ENCODE measurements around the gene KAT14. TPM values are rescaled to one million over a fixed set of nuclear protein-coding genes. Genes with fewer than 3 reads are reported as not detected.
A peak's percentile ranks its signal among the peaks of the same experiment; 100 is the strongest.
"Not testable (repeated sequence)": the region's sequence is repeated elsewhere in the genome, so short reads cannot be mapped to it uniquely, and the experiment has no call there.

Gene KAT14
- polyA plus RNA-seq, 2 of the 4 experiments (the other 2 are of a cell fraction): 12.1 to 18.8 TPM

GRCh38 chr20:18197382-18198070 is 59.9 kb downstream of the KAT14 start:
- no peak for DNase-seq (ENCODE audit: low read depth in 1 of 2, low spot score in 1 of 2)
- Histone ChIP-seq H3K27ac (no peak overlapping the region), H3K9me3 (peaks cover 12% of the 10 kb centered on the region), H3K4me2 (no peak overlapping the region), H3K4me3 (no peak overlapping the region), H3K4me1 (no peaks in the 10 kb centered on the region)
- WGBS (ENCODE audit: missing lambda C conversion rate): 84% methylated on average over 12 of the region's 12 CpGs
- FAIRE-seq: no peak
- ChIA-PET CTCF (interaction anchor here (0.6 to 1.4 kb wide), 4 partner anchors 8 to 408 kb away, joined by 3 read pairs; no protein-coding TSS in a partner anchor), POLR2A (no interaction called here)
- no peak for TF ChIP-seq MAX (IDR thresholded peaks at IDR 0.05)
- TF ChIP-seq KDM1A (IDR thresholded peaks at IDR 0.05; ENCODE audit: low read depth): no peak
- TF ChIP-seq EP300 (IDR thresholded peaks at IDR 0.05): no peak
- no peak for TF ChIP-seq POLR2AphosphoS2 (conservative IDR thresholded peaks at IDR 0.05; ENCODE audit: low read length)
- no peak for TF ChIP-seq TP53 (CRISPR knock-in tag; IDR thresholded peaks at IDR 0.05)
- no peak for TF ChIP-seq BHLHE40 (IDR thresholded peaks at IDR 0.05; ENCODE audit: low read depth, low read length)
- no peak for TF ChIP-seq HOXB5 (CRISPR knock-in tag; IDR thresholded peaks at IDR 0.05)
- no peak for TF ChIP-seq NFE2L2 (conservative IDR thresholded peaks at IDR 0.05; ENCODE audit: low read length)
- TF ChIP-seq HOXB13 (CRISPR knock-in tag; IDR thresholded peaks at IDR 0.05; ENCODE audit: low read depth): no peak
- TF ChIP-seq, protein P1, sequence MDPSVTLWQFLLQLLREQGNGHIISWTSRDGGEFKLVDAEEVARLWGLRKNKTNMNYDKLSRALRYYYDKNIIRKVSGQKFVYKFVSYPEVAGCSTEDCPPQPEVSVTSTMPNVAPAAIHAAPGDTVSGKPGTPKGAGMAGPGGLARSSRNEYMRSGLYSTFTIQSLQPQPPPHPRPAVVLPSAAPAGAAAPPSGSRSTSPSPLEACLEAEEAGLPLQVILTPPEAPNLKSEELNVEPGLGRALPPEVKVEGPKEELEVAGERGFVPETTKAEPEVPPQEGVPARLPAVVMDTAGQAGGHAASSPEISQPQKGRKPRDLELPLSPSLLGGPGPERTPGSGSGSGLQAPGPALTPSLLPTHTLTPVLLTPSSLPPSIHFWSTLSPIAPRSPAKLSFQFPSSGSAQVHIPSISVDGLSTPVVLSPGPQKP (IDR thresholded peaks at IDR 0.05; ENCODE audit: low read depth, low read length): no peak
- no peak for TF ChIP-seq RAD21 (conservative IDR thresholded peaks at IDR 0.05 in 1 of 2, IDR thresholded peaks at IDR 0.05 in 1 of 2)
- no peak for TF ChIP-seq EHF (CRISPR knock-in tag; IDR thresholded peaks at IDR 0.05)
- no peak for TF ChIP-seq FOXS1 (CRISPR knock-in tag; IDR thresholded peaks at IDR 0.05)
- ATAC-seq: no peak

GRCh38 chr20:18202966-18203365 is 65.3 kb downstream of the KAT14 start:
- H3K9me3 ChIP-seq: peaks cover 13% of the 10 kb centered on the region
- no peak overlapping the region for H3K4me2 ChIP-seq
- FAIRE-seq: no peak
- no peak overlapping the region for H3K27ac ChIP-seq
- no peak overlapping the region for H3K4me3 ChIP-seq
- H3K4me1 ChIP-seq: no peaks in the 10 kb centered on the region
- ChIA-PET POLR2A (no interaction called here), CTCF (interaction anchor here (1.2 kb wide), 2 partner anchors 49 to 73 kb away, joined by 3 read pairs; no protein-coding TSS in a partner anchor)
- no peak for ATAC-seq
- no peak for DNase-seq (ENCODE audit: low read depth in 1 of 2, low spot score in 1 of 2)
- no peak for TF ChIP-seq MAZ (IDR thresholded peaks at IDR 0.05; ENCODE audit: borderline replicate concordance, low read depth, low read length)

DNA sequence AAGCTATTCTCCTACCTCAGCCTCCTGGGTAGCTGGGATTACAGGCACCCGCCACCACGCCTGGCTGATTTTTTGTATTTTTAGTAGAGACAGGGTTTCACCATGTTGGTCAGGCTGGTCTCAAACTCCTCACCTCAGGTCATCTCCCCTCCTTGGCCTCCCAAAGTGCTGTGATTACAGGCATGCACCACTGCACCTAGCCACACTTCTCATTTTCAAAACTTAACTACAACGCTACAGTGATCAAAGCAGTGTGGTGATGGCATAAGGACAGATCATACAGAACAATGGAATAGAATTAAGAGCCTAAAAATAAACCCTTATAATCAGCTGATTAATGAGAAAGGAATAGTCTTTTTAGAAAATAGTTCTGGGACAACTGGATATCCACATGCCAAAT is 66.0 kb downstream of the KAT14 start:
- peaks cover 13% of the 10 kb centered on the region for H3K9me3 ChIP-seq
- H3K27ac ChIP-seq; H3K4me1 ChIP-seq; H3K4me3 ChIP-seq; ATAC-seq; POLR2A ChIA-PET; H3K4me2 ChIP-seq; DNase-seq (ENCODE audit: low read depth in 1 of 2, low spot score in 1 of 2): not testable (repeated sequence)
- 87% methylated on average over 3 of the region's 3 CpGs for WGBS (ENCODE audit: missing lambda C conversion rate)
- CTCF ChIA-PET: interaction anchor here (1.2 kb wide), 2 partner anchors 50 to 72 kb away, joined by 3 read pairs; no protein-coding TSS in a partner anchor
- peak; percentile 32 for FAIRE-seq

DNA sequence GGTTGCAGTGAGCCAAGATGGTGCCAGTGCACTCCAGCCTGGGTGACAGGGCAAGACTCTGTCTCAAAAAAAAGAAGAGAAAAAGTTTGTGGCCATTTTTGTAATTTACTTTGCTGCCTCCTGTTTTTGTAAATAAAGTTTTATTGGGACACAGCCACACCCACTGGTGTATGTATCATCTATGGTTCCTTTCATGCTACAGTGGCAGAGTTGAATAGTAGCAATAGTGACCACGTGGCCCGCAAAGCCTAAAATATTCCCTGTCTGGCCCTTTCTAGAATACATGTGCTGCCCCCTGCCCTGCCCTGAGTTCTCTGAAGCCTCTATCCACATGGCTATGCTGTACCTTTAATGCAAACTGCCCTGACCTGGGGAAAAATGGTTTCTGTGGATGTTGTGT is 75.3 kb downstream of the KAT14 start:
- FAIRE-seq (no peak), DNase-seq (ENCODE audit: low read depth in 1 of 2, low spot score in 1 of 2) (no peak), ATAC-seq (no peak)
- Histone ChIP-seq H3K4me2 (no peak overlapping the region), H3K27ac (no peak overlapping the region), H3K4me3 (no peak overlapping the region), H3K4me1 (no peaks in the 10 kb centered on the region), H3K9me3 (no peaks in the 10 kb centered on the region)
- ChIA-PET POLR2A (no interaction called here), CTCF (interaction anchor here (1.0 kb wide), 1 partner anchor 15 kb away, joined by 3 read pairs; no protein-coding TSS in a partner anchor)
- WGBS (ENCODE audit: missing lambda C conversion rate): 85% methylated on average over 2 of the region's 2 CpGs
- TF ChIP-seq KDM1A (IDR thresholded peaks at IDR 0.05; ENCODE audit: low read depth) (no peak), RARB (CRISPR knock-in tag; IDR thresholded peaks at IDR 0.05) (no peak), JUN (IDR thresholded peaks at IDR 0.05) (no peak), ATOH8 (CRISPR knock-in tag; IDR thresholded peaks at IDR 0.05; ENCODE audit: low read depth) (no peak), FOSB (CRISPR knock-in tag; IDR thresholded peaks at IDR 0.05) (no peak), POLR2A (IDR thresholded peaks at IDR 0.05; ENCODE audit: low read length) (no peak), NFE2L2 (conservative IDR thresholded peaks at IDR 0.05; ENCODE audit: low read length) (no peak), ZC3H11A (IDR thresholded peaks at IDR 0.05) (no peak), FOSL2 (IDR thresholded peaks at IDR 0.05) (no peak), FOSL2 (CRISPR knock-in tag; IDR thresholded peaks at IDR 0.05) (no peak)
- TF ChIP-seq, protein P2, sequence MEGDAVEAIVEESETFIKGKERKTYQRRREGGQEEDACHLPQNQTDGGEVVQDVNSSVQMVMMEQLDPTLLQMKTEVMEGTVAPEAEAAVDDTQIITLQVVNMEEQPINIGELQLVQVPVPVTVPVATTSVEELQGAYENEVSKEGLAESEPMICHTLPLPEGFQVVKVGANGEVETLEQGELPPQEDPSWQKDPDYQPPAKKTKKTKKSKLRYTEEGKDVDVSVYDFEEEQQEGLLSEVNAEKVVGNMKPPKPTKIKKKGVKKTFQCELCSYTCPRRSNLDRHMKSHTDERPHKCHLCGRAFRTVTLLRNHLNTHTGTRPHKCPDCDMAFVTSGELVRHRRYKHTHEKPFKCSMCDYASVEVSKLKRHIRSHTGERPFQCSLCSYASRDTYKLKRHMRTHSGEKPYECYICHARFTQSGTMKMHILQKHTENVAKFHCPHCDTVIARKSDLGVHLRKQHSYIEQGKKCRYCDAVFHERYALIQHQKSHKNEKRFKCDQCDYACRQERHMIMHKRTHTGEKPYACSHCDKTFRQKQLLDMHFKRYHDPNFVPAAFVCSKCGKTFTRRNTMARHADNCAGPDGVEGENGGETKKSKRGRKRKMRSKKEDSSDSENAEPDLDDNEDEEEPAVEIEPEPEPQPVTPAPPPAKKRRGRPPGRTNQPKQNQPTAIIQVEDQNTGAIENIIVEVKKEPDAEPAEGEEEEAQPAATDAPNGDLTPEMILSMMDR (IDR thresholded peaks at IDR 0.05): no peak
- TF ChIP-seq, protein P3, sequence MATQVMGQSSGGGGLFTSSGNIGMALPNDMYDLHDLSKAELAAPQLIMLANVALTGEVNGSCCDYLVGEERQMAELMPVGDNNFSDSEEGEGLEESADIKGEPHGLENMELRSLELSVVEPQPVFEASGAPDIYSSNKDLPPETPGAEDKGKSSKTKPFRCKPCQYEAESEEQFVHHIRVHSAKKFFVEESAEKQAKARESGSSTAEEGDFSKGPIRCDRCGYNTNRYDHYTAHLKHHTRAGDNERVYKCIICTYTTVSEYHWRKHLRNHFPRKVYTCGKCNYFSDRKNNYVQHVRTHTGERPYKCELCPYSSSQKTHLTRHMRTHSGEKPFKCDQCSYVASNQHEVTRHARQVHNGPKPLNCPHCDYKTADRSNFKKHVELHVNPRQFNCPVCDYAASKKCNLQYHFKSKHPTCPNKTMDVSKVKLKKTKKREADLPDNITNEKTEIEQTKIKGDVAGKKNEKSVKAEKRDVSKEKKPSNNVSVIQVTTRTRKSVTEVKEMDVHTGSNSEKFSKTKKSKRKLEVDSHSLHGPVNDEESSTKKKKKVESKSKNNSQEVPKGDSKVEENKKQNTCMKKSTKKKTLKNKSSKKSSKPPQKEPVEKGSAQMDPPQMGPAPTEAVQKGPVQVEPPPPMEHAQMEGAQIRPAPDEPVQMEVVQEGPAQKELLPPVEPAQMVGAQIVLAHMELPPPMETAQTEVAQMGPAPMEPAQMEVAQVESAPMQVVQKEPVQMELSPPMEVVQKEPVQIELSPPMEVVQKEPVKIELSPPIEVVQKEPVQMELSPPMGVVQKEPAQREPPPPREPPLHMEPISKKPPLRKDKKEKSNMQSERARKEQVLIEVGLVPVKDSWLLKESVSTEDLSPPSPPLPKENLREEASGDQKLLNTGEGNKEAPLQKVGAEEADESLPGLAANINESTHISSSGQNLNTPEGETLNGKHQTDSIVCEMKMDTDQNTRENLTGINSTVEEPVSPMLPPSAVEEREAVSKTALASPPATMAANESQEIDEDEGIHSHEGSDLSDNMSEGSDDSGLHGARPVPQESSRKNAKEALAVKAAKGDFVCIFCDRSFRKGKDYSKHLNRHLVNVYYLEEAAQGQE (IDR thresholded peaks at IDR 0.05): no peak

Measured in A549 (cell line).